Neural cell (in vitro differentiated cells): ENCODE results near the gene TAF11L10. TPM values are rescaled to one million over a fixed set of nuclear protein-coding genes. Genes with fewer than 3 reads are reported as not detected.
"Not testable (repeated sequence)": the region's sequence is repeated elsewhere in the genome, so short reads cannot be mapped to it uniquely, and the experiment has no call there.

Source experiments
- H2AFZ ChIP-seq: fragments of 200-600, 300-800 bp; sonication (generic), shearing (Covaris generic); 2 replicates; pipeline ENCODE4 v1.6.0; 2014; ENCODE audit warnings: low read depth, mild to moderate bottlenecking, antibody characterized with exemption, low read length, moderate library complexity
- H3F3A ChIP-seq: fragments of 200-600 bp; shearing (Covaris generic); 2 replicates; pipeline ENCODE4 v1.6.1; 2016; ENCODE audit warnings: mild to moderate bottlenecking, moderate library complexity, mixed read lengths, antibody characterized with exemption, low read length; ENCODE audit not compliant: insufficient read depth, poor library complexity, severe bottlenecking
- H3K27ac ChIP-seq: fragments of 200-600, 300-800 bp; sonication (generic), shearing (Covaris generic); 2 replicates; pipeline ENCODE4 v1.5.1; 2014; ENCODE audit warnings: mild to moderate bottlenecking, low read length, moderate library complexity
- H3K27me3 ChIP-seq: fragments of 300-800, 200-600 bp; sonication (generic), shearing (Covaris generic); 2 replicates; pipeline ENCODE4 v1.6.0; 2014; ENCODE audit warnings: mild to moderate bottlenecking, low read depth, low read length, moderate library complexity; ENCODE audit not compliant: insufficient read depth
- H3K36me3 ChIP-seq: fragments of 300-800, 200-600 bp; sonication (generic), shearing (Covaris generic); 2 replicates; pipeline ENCODE4 v1.5.1; 2014; ENCODE audit warnings: mild to moderate bottlenecking, antibody characterized with exemption, low read length, moderate library complexity; ENCODE audit not compliant: insufficient read depth
- H3K4me2 ChIP-seq: fragments of 300-800, 200-600 bp; sonication (generic), shearing (Covaris generic); 2 replicates; pipeline ENCODE4 v1.6.0; 2014; ENCODE audit warnings: mild to moderate bottlenecking, low read length
- H3K4me3 ChIP-seq: fragments of 300-800, 200-600 bp; sonication (generic), shearing (Covaris generic); 2 replicates; pipeline ENCODE4 v1.5.1; 2014; ENCODE audit warnings: mild to moderate bottlenecking, low read length, moderate library complexity
- H3K79me2 ChIP-seq: fragments of 200-600 bp; shearing (Covaris generic); replicated peaks from 2 replicates; pipeline ENCODE4 v1.6.0; 2014; ENCODE audit warnings: mild to moderate bottlenecking, low read length, moderate library complexity; ENCODE audit not compliant: insufficient read depth
- H3K9ac ChIP-seq: fragments of 300-800, 200-600 bp; sonication (generic), shearing (Covaris generic); 2 replicates; pipeline ENCODE4 v1.6.1; 2016; ENCODE audit warnings: mild to moderate bottlenecking, low read length, mixed read lengths
- H3K9me2 ChIP-seq: fragments of 200-600 bp; shearing (Covaris generic); 2 replicates; pipeline ENCODE4 v1.6.1; 2016; ENCODE audit warnings: mild to moderate bottlenecking, low read length, mixed read lengths; ENCODE audit not compliant: insufficient read depth
- H3K9me3 ChIP-seq: fragments of 200-600, 300-800 bp; sonication (generic), shearing (Covaris generic); 2 replicates; pipeline ENCODE4 v1.6.1; 2016; ENCODE audit warnings: mild to moderate bottlenecking, mixed run types, low read length, moderate library complexity, mixed read lengths
- H4K20me1 ChIP-seq: fragments of 200-600 bp; shearing (Covaris generic); 2 replicates; pipeline ENCODE4 v1.6.1; 2016; ENCODE audit warnings: mild to moderate bottlenecking, mixed run types; ENCODE audit not compliant: insufficient read depth
- EP300 ChIP-seq: fragments of 450-650 bp; conservative IDR thresholded peaks from 2 replicates; pipeline ENCODE4 v1.6.1; 2014; ENCODE audit warnings: antibody characterized with exemption, mild to moderate bottlenecking, moderate library complexity; ENCODE audit not compliant: poor library complexity, severe bottlenecking
- EZH2 ChIP-seq: fragments of 200-600, 300-800 bp; shearing (Covaris generic), sonication (generic); IDR thresholded peaks from 2 replicates; pipeline ENCODE4 v1.6.1; 2014; ENCODE audit warnings: antibody characterized with exemption, low read length, borderline replicate concordance, mild to moderate bottlenecking; ENCODE audit not compliant: insufficient read depth, poor library complexity, severe bottlenecking
- MXI1 ChIP-seq: fragments of 450-650 bp; conservative IDR thresholded peaks from 2 replicates; pipeline ENCODE4 v1.6.1; 2014; ENCODE audit warnings: antibody characterized with exemption, mild to moderate bottlenecking; ENCODE audit not compliant: poor library complexity, severe bottlenecking
- POLR2AphosphoS5 ChIP-seq: IDR thresholded peaks from 2 replicates; pipeline ENCODE4 v1.6.1; 2012
- RAD21 ChIP-seq: fragments of 450-650 bp; conservative IDR thresholded peaks from 2 replicates; pipeline ENCODE4 v1.6.1; 2014; ENCODE audit warnings: antibody characterized with exemption, mild to moderate bottlenecking, moderate library complexity
- SMC3 ChIP-seq: fragments of 450-650 bp; conservative IDR thresholded peaks from 2 replicates; pipeline ENCODE4 v1.6.1; 2014; ENCODE audit warnings: antibody characterized with exemption, mild to moderate bottlenecking, moderate library complexity; ENCODE audit not compliant: poor library complexity
- TAF1 ChIP-seq: IDR thresholded peaks from 2 replicates; pipeline ENCODE4 v1.6.1; 2012; ENCODE audit warnings: low read depth
- polyA plus RNA-seq: library from polyadenylated mRNA; depleted of rRNA; stranded (reverse); fragments of >200 nt; gene quantifications from 2 replicates; pipeline ENCODE4 v1.2.3, GENCODE V29; 2014
- TF ChIP-seq, protein P1 (sequence below): fragments of 450-650 bp; IDR thresholded peaks from 2 replicates; pipeline ENCODE4 v1.5.1; 2014; ENCODE audit warnings: antibody characterized with exemption, mild to moderate bottlenecking, moderate library complexity; ENCODE audit not compliant: poor library complexity, severe bottlenecking
- TF ChIP-seq, protein P2 (sequence below): IDR thresholded peaks from 2 replicates; pipeline ENCODE4 v1.6.1; 2012; ENCODE audit warnings: borderline replicate concordance

The TAF11L10 gene
- polyA plus RNA-seq, 1 donor from 2014 or later, result not detected

- Histone ChIP-seq H2AFZ (no peak overlapping the region), H3K27me3 (no peaks in the 10 kb centered on the region), H3K9ac (no peak overlapping the region), H3K4me2 (no peak overlapping the region), H3K9me2 (no peaks in the 10 kb centered on the region), H3K79me2 (no peaks in the 10 kb centered on the region), H3K4me3 (no peak overlapping the region), H3F3A (no peaks in the 10 kb centered on the region), H3K27ac (no peak overlapping the region), H3K36me3 (no peaks in the 10 kb centered on the region), H3K9me3 (no peaks in the 10 kb centered on the region), H4K20me1 (no peaks in the 10 kb centered on the region)
- TF ChIP-seq EP300 (no peak), RAD21 (no peak), EZH2 (no peak), MXI1 (no peak), TAF1 (no peak), SMC3 (no peak), POLR2AphosphoS5 (no peak)
- TF ChIP-seq, protein P1, sequence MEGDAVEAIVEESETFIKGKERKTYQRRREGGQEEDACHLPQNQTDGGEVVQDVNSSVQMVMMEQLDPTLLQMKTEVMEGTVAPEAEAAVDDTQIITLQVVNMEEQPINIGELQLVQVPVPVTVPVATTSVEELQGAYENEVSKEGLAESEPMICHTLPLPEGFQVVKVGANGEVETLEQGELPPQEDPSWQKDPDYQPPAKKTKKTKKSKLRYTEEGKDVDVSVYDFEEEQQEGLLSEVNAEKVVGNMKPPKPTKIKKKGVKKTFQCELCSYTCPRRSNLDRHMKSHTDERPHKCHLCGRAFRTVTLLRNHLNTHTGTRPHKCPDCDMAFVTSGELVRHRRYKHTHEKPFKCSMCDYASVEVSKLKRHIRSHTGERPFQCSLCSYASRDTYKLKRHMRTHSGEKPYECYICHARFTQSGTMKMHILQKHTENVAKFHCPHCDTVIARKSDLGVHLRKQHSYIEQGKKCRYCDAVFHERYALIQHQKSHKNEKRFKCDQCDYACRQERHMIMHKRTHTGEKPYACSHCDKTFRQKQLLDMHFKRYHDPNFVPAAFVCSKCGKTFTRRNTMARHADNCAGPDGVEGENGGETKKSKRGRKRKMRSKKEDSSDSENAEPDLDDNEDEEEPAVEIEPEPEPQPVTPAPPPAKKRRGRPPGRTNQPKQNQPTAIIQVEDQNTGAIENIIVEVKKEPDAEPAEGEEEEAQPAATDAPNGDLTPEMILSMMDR, result no peak
- TF ChIP-seq, protein P2, sequence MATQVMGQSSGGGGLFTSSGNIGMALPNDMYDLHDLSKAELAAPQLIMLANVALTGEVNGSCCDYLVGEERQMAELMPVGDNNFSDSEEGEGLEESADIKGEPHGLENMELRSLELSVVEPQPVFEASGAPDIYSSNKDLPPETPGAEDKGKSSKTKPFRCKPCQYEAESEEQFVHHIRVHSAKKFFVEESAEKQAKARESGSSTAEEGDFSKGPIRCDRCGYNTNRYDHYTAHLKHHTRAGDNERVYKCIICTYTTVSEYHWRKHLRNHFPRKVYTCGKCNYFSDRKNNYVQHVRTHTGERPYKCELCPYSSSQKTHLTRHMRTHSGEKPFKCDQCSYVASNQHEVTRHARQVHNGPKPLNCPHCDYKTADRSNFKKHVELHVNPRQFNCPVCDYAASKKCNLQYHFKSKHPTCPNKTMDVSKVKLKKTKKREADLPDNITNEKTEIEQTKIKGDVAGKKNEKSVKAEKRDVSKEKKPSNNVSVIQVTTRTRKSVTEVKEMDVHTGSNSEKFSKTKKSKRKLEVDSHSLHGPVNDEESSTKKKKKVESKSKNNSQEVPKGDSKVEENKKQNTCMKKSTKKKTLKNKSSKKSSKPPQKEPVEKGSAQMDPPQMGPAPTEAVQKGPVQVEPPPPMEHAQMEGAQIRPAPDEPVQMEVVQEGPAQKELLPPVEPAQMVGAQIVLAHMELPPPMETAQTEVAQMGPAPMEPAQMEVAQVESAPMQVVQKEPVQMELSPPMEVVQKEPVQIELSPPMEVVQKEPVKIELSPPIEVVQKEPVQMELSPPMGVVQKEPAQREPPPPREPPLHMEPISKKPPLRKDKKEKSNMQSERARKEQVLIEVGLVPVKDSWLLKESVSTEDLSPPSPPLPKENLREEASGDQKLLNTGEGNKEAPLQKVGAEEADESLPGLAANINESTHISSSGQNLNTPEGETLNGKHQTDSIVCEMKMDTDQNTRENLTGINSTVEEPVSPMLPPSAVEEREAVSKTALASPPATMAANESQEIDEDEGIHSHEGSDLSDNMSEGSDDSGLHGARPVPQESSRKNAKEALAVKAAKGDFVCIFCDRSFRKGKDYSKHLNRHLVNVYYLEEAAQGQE, result no peak
These were observed 21.7 kb upstream of the TAF11L10 start for GRCh38 chr5:17619354-17619753.

DNA sequence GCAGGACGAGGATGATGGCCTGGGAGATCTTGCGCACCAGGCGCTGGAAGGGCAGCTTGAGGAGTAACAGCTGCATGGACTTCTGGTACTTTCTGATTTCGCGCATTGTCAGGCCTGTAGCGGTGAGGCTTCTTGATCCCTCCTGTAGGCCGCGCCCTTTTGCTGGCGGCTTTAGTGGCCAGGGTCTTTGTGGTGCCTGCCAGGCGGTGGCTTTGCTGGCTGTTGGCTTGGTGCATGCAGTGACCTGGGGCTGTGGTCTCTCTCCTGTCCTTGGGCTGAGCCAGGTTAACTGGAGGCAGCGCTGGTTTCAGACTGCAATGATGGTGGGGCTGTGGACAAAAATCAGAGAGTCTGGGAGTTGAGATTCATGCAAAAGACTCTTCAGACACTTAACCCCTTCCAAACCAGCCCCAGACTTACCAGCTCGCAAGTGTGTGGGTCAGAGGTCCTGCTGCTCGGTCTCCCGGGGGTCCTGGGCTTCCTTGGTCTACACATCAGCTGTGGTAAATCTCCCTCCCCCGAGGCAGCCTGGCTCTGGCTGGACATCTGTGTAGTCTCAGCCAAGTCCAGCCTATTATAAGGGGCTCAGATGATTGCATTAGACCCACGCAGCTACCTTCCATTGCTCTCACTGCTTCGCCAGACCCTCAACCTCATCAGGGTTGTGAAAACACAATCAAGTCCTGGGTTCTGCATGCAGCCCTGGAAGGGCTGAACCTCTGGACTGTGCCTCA is 17.4 kb upstream of the TAF11L10 start:
- H3K79me2 ChIP-seq, result no peaks in the 10 kb centered on the region
- H3K4me3 ChIP-seq, result no peak overlapping the region
- no peaks in the 10 kb centered on the region for H3K9me3 ChIP-seq
- H4K20me1 ChIP-seq, result no peaks in the 10 kb centered on the region
- H3K9me2 ChIP-seq, result no peaks in the 10 kb centered on the region
- TF ChIP-seq, protein P1, result no peak
- no peak for TF ChIP-seq EZH2
- no peak for TF ChIP-seq EP300
- no peak for TF ChIP-seq TAF1
- TF ChIP-seq, protein P2, result no peak
- no peak overlapping the region for H2AFZ ChIP-seq
- H3K36me3 ChIP-seq, result no peaks in the 10 kb centered on the region
- H3K4me2 ChIP-seq, result no peak overlapping the region
- no peaks in the 10 kb centered on the region for H3F3A ChIP-seq
- no peak overlapping the region for H3K9ac ChIP-seq
- H3K27ac ChIP-seq, result no peak overlapping the region
- H3K27me3 ChIP-seq, result no peaks in the 10 kb centered on the region

DNA sequence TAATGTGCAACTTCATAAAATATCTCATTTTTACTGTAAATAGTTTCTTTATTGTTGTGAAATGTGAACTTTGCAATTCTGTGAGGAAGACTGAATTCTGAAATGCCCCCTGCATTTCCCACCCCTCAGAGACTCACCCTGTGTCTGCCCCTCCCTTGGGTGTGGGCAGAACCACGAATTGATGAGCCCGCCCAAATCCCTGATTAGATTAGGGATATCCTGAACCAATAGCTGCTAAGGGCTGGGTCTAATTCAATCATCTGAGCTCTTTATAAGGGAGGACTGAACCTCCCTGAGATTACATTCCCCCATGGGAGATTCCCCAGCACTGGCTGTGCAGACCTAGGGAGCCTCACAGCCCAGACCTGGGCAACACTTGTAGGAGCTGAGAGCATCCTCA is 12.5 kb upstream of the TAF11L10 start, which contains the start of gene TAF11L12:
TAF11L12 (plus strand) TSS at position 301 of the 400 bp plus-strand sequence.
- H3K4me3 ChIP-seq, H3K36me3 ChIP-seq, H3K9me2 ChIP-seq, H4K20me1 ChIP-seq, H3K9ac ChIP-seq, H3K79me2 ChIP-seq, H2AFZ ChIP-seq, H3K27ac ChIP-seq, H3K9me3 ChIP-seq, H3F3A ChIP-seq, H3K27me3 ChIP-seq, H3K4me2 ChIP-seq: not testable (repeated sequence)
